IMR-90 (cell line): ENCODE measurements around the gene MAP2K5. TPM values are rescaled to one million over a fixed set of nuclear protein-coding genes. Genes with fewer than 3 reads are reported as not detected.

ENCODE experiments used
- ATAC-seq: fragments of 200-7000 bp; cut with Tn5 transposase; 2 replicates; pipeline ENCODE4 v1.9.1; 2020; ENCODE audit warnings: low read depth, mild to moderate bottlenecking, moderate library complexity
- BruUV-seq: library from RNA; stranded (reverse); fragments of 400-500 nt; replicated peaks from 2 replicates; lab custom pipeline; 2021; lab: Mats Ljungman, UMichigan
- CTCF ChIA-PET: fragments of 300-600 bp; formaldehyde crosslinking; extraction: SDS; loops from one replicate; lab custom pipeline; 2021; ENCODE audit warnings: antibody characterized with exemption; lab: Yijun Ruan, JAX
- POLR2A ChIA-PET: fragments of 300-600 bp; sonication (Branson Sonifier 250); formaldehyde crosslinking; loops from one replicate; lab custom pipeline; 2022; ENCODE audit warnings: antibody characterized with exemption; ENCODE audit not compliant: unreplicated experiment; lab: Charles Lee
- DNase-seq: peaks from one replicate; pipeline ENCODE4 v3.0.0; 2013
- H2AFZ ChIP-seq: replicated peaks from 2 replicates; pipeline ENCODE3; 2013; ENCODE audit warnings: low read length, mild to moderate bottlenecking; ENCODE audit not compliant: poor library complexity
- H2AK5ac ChIP-seq: 2 replicates; pipeline ENCODE4 v1.6.1; 2013; ENCODE audit warnings: low read depth, low read length, inconsistent platforms
- H2AK9ac ChIP-seq: replicated peaks from 2 replicates; pipeline ENCODE3; 2013; ENCODE audit warnings: mild to moderate bottlenecking, low read depth, low read length, moderate library complexity; ENCODE audit not compliant: poor library complexity
- H2BK120ac ChIP-seq: 2 replicates; pipeline ENCODE4 v1.6.1; 2013; ENCODE audit warnings: low read depth, low read length, inconsistent platforms
- H2BK15ac ChIP-seq: 3 replicates; pipeline ENCODE4 v1.6.1; 2013; ENCODE audit warnings: low read depth, low read length, inconsistent platforms
- H2BK20ac ChIP-seq: 2 replicates; pipeline ENCODE4 v1.6.1; 2013; ENCODE audit warnings: low read depth, mild to moderate bottlenecking, inconsistent platforms, low read length, moderate library complexity
- H2BK5ac ChIP-seq: 2 replicates; pipeline ENCODE4 v1.6.1; 2013; ENCODE audit warnings: mild to moderate bottlenecking, low read depth, low read length, inconsistent platforms; ENCODE audit not compliant: poor library complexity, severe bottlenecking
- H3K14ac ChIP-seq: replicated peaks from 2 replicates; pipeline ENCODE4 v1.6.1; 2013; ENCODE audit warnings: low read depth, low read length, inconsistent platforms
- H3K18ac ChIP-seq: 2 replicates; pipeline ENCODE4 v1.6.1; 2013; ENCODE audit warnings: low read depth, low read length, control low read depth
- H3K23ac ChIP-seq: 2 replicates; pipeline ENCODE4 v1.6.1; 2013; ENCODE audit warnings: low read depth, low read length, inconsistent platforms
- H3K27ac ChIP-seq: 2 replicates; pipeline ENCODE4 v1.5.1; 2013; ENCODE audit warnings: mild to moderate bottlenecking, control low read depth, low read length; ENCODE audit not compliant: insufficient read depth
- H3K27me3 ChIP-seq: 2 replicates; pipeline ENCODE4 v1.6.1; 2013; ENCODE audit warnings: low read length; ENCODE audit not compliant: control insufficient read depth, insufficient read depth
- H3K36me3 ChIP-seq: 2 replicates; pipeline ENCODE4 v1.6.1; 2013; ENCODE audit warnings: low read length, mixed read lengths; ENCODE audit not compliant: control insufficient read depth, insufficient read depth
- H3K4ac ChIP-seq: 2 replicates; pipeline ENCODE4 v1.6.1; 2013; ENCODE audit warnings: low read depth, low read length, inconsistent platforms
- H3K4me1 ChIP-seq: 2 replicates; pipeline ENCODE4 v1.6.1; 2013; ENCODE audit warnings: low read length, mixed read lengths; ENCODE audit not compliant: control insufficient read depth, insufficient read depth
- H3K4me2 ChIP-seq: 2 replicates; pipeline ENCODE4 v1.6.1; 2013; ENCODE audit warnings: low read depth, mild to moderate bottlenecking, control low read depth, low read length, moderate library complexity
- H3K4me3 ChIP-seq: 2 replicates; pipeline ENCODE4 v1.5.1; 2013; ENCODE audit warnings: low read depth, mild to moderate bottlenecking, control low read depth, low read length, moderate library complexity; ENCODE audit not compliant: insufficient read depth
- H3K56ac ChIP-seq: 2 replicates; pipeline ENCODE4 v1.6.1; 2013; ENCODE audit warnings: low read length, inconsistent platforms; ENCODE audit not compliant: insufficient read depth; ENCODE audit errors: extremely low read depth
- H3K79me1 ChIP-seq, 2 experiments: 2 replicates each; pipeline ENCODE4 v1.6.1; 2013; ENCODE audit warnings: low read length in 2 of 2, inconsistent platforms in 1 of 2, low read depth in 1 of 2
- H3K9ac ChIP-seq: 2 replicates; pipeline ENCODE4 v1.6.1; 2013; ENCODE audit warnings: low read depth, low read length, control low read depth
- H3K9me1 ChIP-seq: 2 replicates; pipeline ENCODE4 v1.6.1; 2013; ENCODE audit warnings: low read length, inconsistent platforms; ENCODE audit not compliant: insufficient read depth
- H3K9me3 ChIP-seq: 2 replicates; pipeline ENCODE4 v1.6.1; 2013; ENCODE audit warnings: low read length; ENCODE audit not compliant: control insufficient read depth, insufficient read depth
- H4K20me1 ChIP-seq: 2 replicates; pipeline ENCODE4 v1.6.1; 2013; ENCODE audit warnings: low read length, inconsistent platforms; ENCODE audit not compliant: insufficient read depth
- H4K5ac ChIP-seq: 2 replicates; pipeline ENCODE4 v1.6.1; 2013; ENCODE audit warnings: mild to moderate bottlenecking, low read depth, low read length, control low read depth
- H4K8ac ChIP-seq, 2 experiments: 2 replicates each; pipeline ENCODE4 v1.6.1; 2013; ENCODE audit warnings: low read depth in 2 of 2, low read length in 2 of 2, control low read depth in 1 of 2, inconsistent platforms in 1 of 2
- H4K91ac ChIP-seq: 2 replicates; pipeline ENCODE4 v1.6.1; 2013; ENCODE audit warnings: low read depth, low read length, inconsistent platforms; ENCODE audit not compliant: insufficient read depth
- BHLHE40 ChIP-seq: fragments of 150-350 bp; IDR thresholded peaks from 2 replicates; pipeline ENCODE4 v1.6.1; 2016; ENCODE audit warnings: mild to moderate bottlenecking, low read depth, low read length
- CEBPB ChIP-seq: IDR thresholded peaks from 2 replicates; pipeline ENCODE4 v1.6.1; 2012; ENCODE audit warnings: low read depth, low read length, improper control_type of control experiment
- CHD1 ChIP-seq: IDR thresholded peaks from 2 replicates; pipeline ENCODE4 v1.6.1; 2012; ENCODE audit warnings: low read depth, low read length, improper control_type of control experiment
- CTCF ChIP-seq: conservative IDR thresholded peaks from 2 replicates; pipeline ENCODE4 v1.5.1; 2012; ENCODE audit warnings: mild to moderate bottlenecking, low read depth, low read length, improper control_type of control experiment
- ELK1 ChIP-seq: fragments of 150-350 bp; IDR thresholded peaks from 2 replicates; pipeline ENCODE4 v1.6.1; 2016; ENCODE audit warnings: low read depth, mild to moderate bottlenecking, low read length, moderate library complexity, borderline replicate concordance
- FOS ChIP-seq: fragments of 150-350 bp; IDR thresholded peaks from 2 replicates; pipeline ENCODE4 v1.6.1; 2016; ENCODE audit warnings: low read depth, low read length
- MAFK ChIP-seq: IDR thresholded peaks from 2 replicates; pipeline ENCODE4 v1.6.1; 2012; ENCODE audit warnings: low read depth, low read length, improper control_type of control experiment
- MAZ ChIP-seq: IDR thresholded peaks from 2 replicates; pipeline ENCODE4 v1.6.1; 2012; ENCODE audit warnings: low read depth, mild to moderate bottlenecking, low read length, improper control_type of control experiment, moderate library complexity, borderline replicate concordance
- MXI1 ChIP-seq: IDR thresholded peaks from 2 replicates; pipeline ENCODE4 v1.6.1; 2012; ENCODE audit warnings: low read depth, mild to moderate bottlenecking, low read length, moderate library complexity, borderline replicate concordance
- NFE2L2 ChIP-seq: fragments of 150-350 bp; IDR thresholded peaks from 2 replicates; pipeline ENCODE4 v1.6.1; 2016; ENCODE audit warnings: low read depth, mild to moderate bottlenecking, low read length
- POLR2A ChIP-seq: IDR thresholded peaks from 2 replicates; pipeline ENCODE4 v1.6.1; 2012; ENCODE audit warnings: mild to moderate bottlenecking, low read depth, low read length
- RAD21 ChIP-seq: IDR thresholded peaks from 2 replicates; pipeline ENCODE4 v1.6.1; 2012; ENCODE audit warnings: low read length, improper control_type of control experiment
- RCOR1 ChIP-seq: IDR thresholded peaks from 2 replicates; pipeline ENCODE4 v1.6.1; 2012; ENCODE audit warnings: mild to moderate bottlenecking, low read length, improper control_type of control experiment; ENCODE audit not compliant: insufficient replicate concordance
- RFX5 ChIP-seq: IDR thresholded peaks from 2 replicates; pipeline ENCODE4 v1.8.0; 2012; ENCODE audit warnings: low read depth, mild to moderate bottlenecking, low read length, moderate library complexity
- SMC3 ChIP-seq: fragments of 150-350 bp; IDR thresholded peaks from 2 replicates; pipeline ENCODE4 v1.6.1; 2016; ENCODE audit warnings: low read depth, mild to moderate bottlenecking, antibody characterized with exemption, low read length, moderate library complexity
- USF2 ChIP-seq: fragments of 150-350 bp; IDR thresholded peaks from 2 replicates; pipeline ENCODE4 v1.6.1; 2017; ENCODE audit warnings: mild to moderate bottlenecking, antibody characterized with exemption, low read length, low read depth
- WGBS, 2 experiments: methylation state at CpG; one replicate each; pipeline versions ENCODE4 v1.1.5 to v1.1.7; 2013; ENCODE audit warnings: missing lambda C conversion rate in 2 of 2; ENCODE audit not compliant: insufficient read length in 1 of 2; ENCODE audit errors: extremely low coverage in 2 of 2; 5-methylcytosine and 5-hydroxymethylcytosine counted together
- dilution Hi-C: fragments of 300-500 bp; cut with HindIII; formaldehyde crosslinking; loops from one replicate; pipeline ENCODE4 v1.14.3; 2018; ENCODE audit warnings: low sequenced_read_pairs; ENCODE audit not compliant: unreplicated experiment
- in situ Hi-C: fragments of 300-500 bp; cut with MboI; formaldehyde crosslinking; loops from 3 replicates; pipeline ENCODE4 v1.14.3; 2019; ENCODE audit warnings: low sequenced_read_pairs, inconsistent platforms, mixed read lengths
- intact Hi-C: fragments of 100-400 bp; cut with micrococcal nuclease; formaldehyde crosslinking; loops from 2 replicates; pipeline ENCODE4 v1.10.0; 2022
- polyA plus RNA-seq, 3 experiments: library from polyadenylated mRNA; depleted of rRNA; stranded (reverse); fragments of >200 nt; gene quantifications; 2 replicates each; pipeline ENCODE4 v1.2.3, GENCODE V29; 2012; ENCODE audit warnings: low replicate concordance in 1 of 3
- total RNA-seq: library from RNA; depleted of rRNA; stranded (reverse); fragments of >200 nt; gene quantifications from 2 replicates; pipeline ENCODE4 v1.2.3, GENCODE V29; 2012

The MAP2K5 gene
- total and polyA plus RNA-seq, 2 of the 4 experiments (the other 2 are of a cell fraction): 1.6 to 6.1 TPM

- H3K56ac ChIP-seq: no peak overlapping the region
- no peak overlapping the region for H2AK9ac ChIP-seq
- H3K14ac ChIP-seq: no peak overlapping the region
- DNase-seq (no peak), ATAC-seq (no peak)
- H3K4me1 ChIP-seq: peaks cover 6% of the 10 kb centered on the region; the same call in 1 of the 2 replicates
- dilution Hi-C loops (no loop called here), intact Hi-C loops (no loop called here), in situ Hi-C loops (no loop called here)
- BruUV-seq: no TSS peak
- no peak overlapping the region for H2AFZ ChIP-seq
- H3K9ac ChIP-seq: no peak overlapping the region
- no peak overlapping the region for H4K5ac ChIP-seq
- H4K8ac ChIP-seq: no peak overlapping the region
- no peaks in the 10 kb centered on the region for H3K36me3 ChIP-seq
- H3K79me1 ChIP-seq: no peaks in the 10 kb centered on the region
- H2BK15ac ChIP-seq: no peak overlapping the region
- H3K9me3 ChIP-seq: no peaks in the 10 kb centered on the region
- H3K4me3 ChIP-seq: no peak overlapping the region
- H3K27me3 ChIP-seq: no peaks in the 10 kb centered on the region
- H3K18ac ChIP-seq: no peak overlapping the region; the same call in 1 of the 2 replicates
- no peak overlapping the region for H3K27ac ChIP-seq
- CTCF ChIA-PET: no interaction called here
- H3K4ac ChIP-seq: no peak overlapping the region
- no peaks in the 10 kb centered on the region for H4K20me1 ChIP-seq
- H2BK5ac ChIP-seq: no peak overlapping the region
- no CpG with 5 or more reads among the region's 3 CpGs for WGBS, 2 experiments
- no peak overlapping the region for H3K4me2 ChIP-seq
- no peak overlapping the region for H2BK120ac ChIP-seq
- TF ChIP-seq FOS (no peak), BHLHE40 (no peak), MAFK (no peak), USF2 (no peak), RCOR1 (no peak), RAD21 (no peak), CHD1 (no peak), MXI1 (no peak), CTCF (no peak), POLR2A (no peak), NFE2L2 (no peak), ELK1 (no peak), CEBPB (no peak), SMC3 (no peak), MAZ (no peak), RFX5 (no peak)
- no peak overlapping the region for H3K23ac ChIP-seq
- no peak overlapping the region for H2AK5ac ChIP-seq
- no peak overlapping the region for H2BK20ac ChIP-seq
- H4K91ac ChIP-seq: no peak overlapping the region
- POLR2A ChIA-PET: no interaction called here
- H3K9me1 ChIP-seq: peaks cover 5% of the 10 kb centered on the region; the same call in 1 of the 2 replicates
Observed at GRCh38 chr15:67607959-67608637, 65.6 kb downstream of the MAP2K5 start.
